Left kidney (tissue), 2 donors: Measurements from ENCODE around the gene MKKS. TPM values are rescaled to one million over a fixed set of nuclear protein-coding genes. Genes with fewer than 3 reads are reported as not detected.

ENCODE experiments used
- DNase-seq: peaks from one replicate; pipeline ENCODE4 v3.0.0-alpha.2; 2013
- polyA plus RNA-seq: library from polyadenylated mRNA; unstranded; fragments of 120-200 nt; gene quantifications from one replicate; pipeline ENCODE4 v1.2.1, GENCODE V29; 2013; ENCODE audit not compliant: insufficient read length

MKKS gene
- polyA plus RNA-seq, 1 donor = 37.7 TPM

DNA sequence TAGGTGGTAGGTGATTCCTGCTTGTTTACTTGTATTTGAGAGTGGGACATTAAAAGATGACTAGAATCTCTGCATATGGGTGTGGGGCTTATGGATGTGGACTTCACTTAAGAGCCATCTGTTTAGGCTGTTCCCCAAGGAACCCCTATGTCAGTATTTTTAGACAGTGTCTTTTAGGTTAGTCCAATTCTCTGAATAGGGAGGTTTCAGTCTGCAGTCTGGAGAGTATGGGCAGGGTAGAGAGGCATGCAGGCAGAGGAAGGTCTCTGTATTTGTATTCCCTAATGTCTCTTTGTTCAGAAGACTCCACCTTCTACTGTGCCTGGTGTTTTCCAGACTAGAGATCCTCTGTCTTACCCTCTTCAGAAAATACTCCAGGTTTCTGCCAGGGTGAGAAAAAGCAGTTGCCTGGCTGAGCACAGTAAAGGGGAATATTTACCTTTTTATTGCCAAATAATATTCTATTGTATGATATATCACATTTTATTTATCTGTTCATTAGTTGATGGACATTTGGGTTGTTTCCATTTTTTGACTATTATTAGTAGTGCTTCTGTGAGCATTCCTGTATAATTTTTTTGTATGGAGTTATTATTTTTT lies 20.2 kb upstream of the MKKS start:
- DNase-seq = no peak

DNA sequence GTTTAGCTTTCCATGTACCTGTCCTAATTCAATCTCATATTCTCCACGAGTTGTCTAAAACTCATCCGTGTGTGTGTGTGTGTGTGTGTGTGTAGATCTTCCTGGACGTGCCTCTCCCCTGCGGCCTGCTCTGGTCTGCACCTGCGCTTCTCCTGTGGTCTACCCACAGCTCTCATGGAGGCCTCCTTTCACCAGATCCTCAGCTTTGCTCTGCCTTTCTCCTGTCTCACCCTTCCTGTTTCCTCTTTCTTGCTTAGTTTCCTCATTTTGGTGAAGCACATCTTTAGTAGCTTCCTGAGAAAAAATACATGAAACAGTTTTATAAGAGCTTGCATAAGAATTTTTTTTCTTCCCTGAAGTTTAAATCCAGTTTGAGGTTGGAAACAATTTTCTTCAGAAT lies 19.2 kb upstream of the MKKS start:
- no peak for DNase-seq

DNA sequence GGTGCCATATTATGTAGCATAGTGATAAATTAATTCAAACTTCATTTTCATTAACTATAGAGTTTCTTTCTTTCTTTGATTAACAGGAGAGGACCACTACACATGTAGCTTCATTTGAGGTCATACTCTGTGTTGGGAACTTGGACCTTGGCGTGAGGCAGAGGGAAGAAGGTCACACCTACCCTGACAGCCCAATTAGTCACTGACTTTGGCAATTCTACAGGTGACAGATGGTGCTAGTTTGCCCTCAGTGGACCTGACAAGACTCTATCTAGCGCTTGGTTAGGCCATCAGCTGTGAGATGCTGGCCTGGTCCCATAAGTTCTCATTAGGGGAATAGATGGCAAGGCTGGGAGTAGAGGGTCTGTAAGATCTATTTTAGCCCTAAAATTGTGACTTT lies 15.2 kb upstream of the MKKS start:
- DNase-seq = no peak

DNA sequence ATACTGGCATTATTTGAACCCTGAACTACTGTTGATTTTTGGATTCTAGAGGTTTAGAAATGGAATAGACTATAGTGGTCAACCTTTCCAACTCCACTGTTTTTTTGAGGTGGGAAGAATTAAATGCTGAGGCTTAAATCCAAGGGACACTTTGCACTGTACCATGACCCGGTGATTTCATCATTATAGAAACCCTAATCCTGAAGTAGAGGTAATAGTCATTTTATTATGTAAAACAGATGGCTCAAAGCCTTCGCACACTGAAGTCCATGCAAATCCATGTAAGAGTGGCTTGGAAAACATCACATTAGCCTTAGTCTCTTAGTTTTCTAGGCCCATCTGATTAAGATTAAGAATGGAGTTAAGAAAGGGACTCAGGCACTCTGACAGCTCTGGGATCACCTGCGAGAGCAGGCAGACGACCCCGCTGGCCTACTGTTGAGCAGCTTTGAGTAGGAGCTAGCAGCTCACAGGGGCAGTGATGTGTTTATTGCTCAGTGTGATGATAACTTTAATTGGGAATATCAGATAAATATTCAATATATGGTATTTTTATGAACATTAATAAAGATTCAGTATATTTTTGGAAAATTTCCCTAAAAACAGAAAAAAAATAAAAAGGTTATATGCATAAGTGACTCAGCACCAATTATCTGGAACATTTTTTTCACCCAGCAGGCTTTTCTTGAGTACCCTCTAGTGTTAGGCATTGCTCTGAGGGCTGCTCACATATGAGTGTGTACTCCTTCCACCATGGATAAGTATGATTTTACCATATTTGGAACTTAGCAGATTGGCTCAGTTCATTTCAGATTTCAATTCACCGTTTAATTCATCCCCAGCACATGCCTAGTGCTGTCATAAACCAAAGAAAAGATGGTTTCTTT lies 14.5 kb upstream of the MKKS start:
- DNase-seq = no peak

DNA sequence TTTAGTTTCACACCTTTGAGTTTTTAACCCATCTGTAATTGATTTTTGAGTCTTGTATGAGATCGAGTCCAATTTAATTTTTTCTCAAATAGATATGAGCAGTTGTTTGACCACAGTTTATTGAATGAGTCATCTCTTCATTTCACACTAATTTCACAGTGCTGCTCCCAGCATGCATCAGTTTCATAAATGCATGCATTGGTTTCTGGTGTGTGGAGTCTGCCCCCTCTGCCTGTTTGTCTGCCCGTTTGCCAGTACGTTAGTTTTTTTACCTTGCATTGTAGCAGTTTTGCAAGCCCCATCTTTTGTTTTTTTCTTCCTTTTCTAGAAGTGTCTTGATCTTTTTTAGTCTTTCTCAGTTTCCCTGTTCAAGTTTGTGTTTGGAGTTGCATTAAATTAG lies 13.0 kb upstream of the MKKS start:
- DNase-seq = no peak

DNA sequence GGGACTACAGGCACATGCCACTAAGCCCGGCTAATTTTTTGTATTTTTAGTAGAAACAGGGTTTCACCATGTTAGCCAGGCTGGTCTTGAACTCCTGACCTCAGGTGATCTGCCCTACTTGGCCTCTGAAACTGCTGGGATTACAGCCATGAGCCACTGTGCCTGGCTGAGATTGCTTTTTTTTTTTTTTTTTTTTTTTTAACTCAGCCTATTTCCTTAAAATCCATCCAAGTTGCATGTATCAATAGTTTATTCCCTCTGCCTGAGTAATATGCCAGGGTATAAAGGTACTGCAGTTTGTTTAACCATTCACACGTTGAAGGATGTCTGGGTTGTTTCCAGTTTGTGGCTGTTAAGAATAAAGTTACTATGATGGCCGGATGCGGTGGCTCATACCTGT lies 11.7 kb upstream of the MKKS start:
- no peak for DNase-seq

DNA sequence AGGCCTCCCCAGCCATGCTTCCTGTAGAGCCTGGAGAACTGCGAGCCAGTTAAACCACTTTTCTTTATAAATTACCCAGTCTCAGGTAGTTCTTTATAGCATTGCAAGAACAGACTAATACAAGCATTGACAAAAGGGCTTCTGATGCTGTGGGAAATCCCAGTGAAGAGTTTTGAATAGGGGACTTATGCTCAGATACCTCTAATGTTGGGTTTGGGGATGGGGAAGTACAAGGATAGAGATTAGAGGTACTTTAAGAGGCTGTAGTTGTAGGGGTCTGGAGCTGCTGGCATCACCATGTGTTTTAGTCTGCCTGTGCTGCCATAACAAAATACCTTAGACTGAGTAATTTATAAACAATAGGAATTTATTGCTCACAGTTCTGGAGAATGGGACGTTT lies 9.9 kb upstream of the MKKS start:
- no peak for DNase-seq

DNA sequence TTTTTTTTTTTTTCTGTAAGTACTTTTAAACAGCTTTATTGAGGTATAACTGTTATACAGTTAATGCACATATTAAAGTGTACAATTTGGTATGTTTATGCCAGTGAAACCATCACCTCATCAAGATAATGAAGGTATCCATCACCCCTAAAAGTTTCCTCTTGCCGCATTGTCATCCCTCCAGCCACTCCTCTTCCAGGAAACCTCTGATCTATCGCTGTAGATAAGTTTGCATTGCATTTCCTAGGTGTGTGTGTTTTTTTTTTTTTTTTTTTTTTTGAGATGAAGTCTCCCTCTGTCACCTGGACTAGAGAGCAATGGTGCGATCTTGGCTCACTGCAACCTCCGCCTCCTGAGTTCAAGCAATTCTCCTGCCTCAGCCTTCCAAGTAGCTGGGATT lies 4.2 kb upstream of the MKKS start:
- DNase-seq = no peak

DNA sequence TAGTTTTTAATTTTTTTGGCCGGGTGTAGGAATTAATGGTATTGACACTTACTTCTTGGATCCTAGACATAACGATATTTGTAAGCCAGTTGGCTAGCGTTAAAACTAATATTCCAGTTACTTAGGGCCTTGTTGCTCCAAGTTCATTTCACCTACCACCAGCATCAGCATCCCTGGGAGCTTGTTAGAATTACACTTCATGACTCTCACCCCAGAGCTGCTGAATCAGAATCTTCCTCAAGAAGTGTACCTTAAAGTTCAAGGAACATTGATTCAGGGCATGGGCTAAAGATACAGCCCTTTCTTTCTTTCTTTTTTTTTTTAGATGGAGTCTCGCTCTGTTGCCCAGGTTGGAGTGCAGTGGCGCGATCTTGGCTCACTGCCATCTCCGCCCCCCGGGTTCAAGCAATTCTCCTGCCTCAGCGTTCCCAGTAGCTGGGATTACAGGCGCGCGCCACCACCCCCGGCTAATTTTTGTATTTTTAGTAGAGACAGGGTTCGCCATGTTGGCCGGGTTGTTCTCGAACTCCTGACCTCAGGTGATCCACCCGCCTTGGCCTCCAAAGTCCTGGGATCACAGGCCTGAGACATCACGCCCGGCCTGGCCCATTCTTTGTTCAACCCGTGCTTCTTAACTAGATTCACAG lies 2.2 kb upstream of the MKKS start:
- DNase-seq = no peak

DNA sequence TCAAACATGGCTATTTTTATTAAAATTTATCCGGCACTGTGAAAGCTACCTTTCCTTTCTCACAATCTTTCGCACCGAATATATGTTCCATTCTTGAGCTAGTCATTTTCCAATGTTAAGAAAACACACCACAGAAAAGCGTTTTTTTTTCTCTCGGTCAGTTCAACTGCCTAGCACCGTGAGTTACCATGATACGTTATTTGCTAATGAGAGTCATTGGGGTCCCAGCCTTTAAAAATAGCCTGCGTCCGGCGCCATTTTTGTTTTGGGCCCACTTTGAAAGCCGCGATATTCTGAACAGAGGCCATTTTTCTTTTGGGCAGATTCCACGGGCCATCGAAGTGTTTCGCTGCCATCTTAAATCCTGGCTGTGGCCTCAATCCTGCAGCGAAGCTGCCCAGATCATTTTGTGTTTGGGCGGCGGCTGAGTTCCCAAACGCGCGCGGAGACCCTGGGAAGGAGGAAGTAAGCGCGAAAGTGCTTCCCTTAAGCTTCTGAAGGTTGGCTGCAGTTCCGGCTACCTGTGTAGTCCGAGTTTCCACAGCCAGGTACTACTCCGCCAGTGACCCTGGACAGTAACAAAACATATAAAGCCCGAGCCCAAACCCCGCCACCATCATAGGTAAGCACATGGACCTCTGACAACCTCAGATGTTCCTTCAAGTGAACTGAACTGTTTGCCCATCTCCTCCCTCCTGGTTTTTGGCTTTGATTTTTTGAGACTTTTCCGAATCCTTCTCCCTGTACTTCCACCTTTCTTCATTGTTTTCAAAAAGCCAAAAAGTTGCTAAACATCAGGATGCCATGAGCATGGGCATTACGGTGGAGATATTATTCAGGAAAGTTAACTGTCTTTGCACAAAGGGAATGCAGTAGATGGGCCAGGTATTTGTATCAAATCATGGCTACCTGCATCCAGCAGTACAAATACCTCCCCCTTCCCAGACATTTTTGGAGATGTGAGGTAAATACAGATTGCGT lies 1.1 kb upstream of the MKKS start, which contains the start of gene SLX4IP:
TSS of gene SLX4IP (plus strand) at position 474 of the 981 bp plus-strand sequence. CDS start 22,900 bp downstream, outside the sequence.
- peak; percentile 98 for DNase-seq

DNA sequence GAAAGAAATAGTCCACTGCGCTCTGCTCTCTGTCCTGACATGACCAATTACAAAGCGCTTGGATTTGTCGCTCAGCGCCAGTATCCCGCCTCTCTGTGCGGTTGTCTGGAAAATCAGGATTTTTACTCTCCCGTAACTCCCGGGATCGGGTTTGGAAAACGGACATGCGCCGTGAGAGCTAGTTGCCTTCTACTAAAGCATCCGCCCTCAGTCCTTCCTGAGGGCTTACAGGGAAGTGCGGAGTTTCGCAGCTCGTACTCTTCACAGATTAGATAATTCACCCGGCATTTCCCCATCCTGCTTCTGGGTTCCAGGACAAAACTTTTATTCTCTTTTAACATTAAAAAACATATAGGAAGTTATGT lies 427 bp upstream of the MKKS start:
- peak; percentile 99 for DNase-seq

DNA sequence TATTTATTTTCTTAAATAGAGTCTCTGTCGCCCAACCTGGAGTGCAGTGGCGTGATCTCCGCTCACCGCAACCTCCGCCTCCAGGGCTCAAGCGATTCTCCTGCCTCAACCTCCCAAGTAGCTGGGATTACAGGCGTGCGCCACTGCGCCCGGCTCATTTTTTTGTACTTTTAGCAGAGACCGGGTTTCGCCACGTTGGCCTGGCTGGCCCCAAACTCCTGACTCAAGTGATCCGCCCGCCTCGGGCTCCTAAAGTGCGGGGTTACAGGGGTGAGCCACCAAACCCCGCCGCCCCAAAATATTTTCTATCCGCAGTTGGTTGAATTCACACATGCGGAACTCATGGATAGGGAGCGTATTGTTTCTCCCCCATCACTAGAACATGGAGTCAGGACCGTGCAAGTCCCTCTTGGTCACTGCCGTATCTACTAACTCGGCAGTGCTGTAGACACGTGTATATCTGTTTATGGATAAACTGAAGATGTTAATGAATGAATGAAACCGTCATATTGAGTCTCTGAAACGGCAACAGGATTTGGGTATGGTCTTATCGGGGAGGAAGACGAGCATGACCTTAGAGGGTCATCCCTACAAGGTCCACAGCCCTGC lies 904 bp downstream of the MKKS start:
- DNase-seq = peak; percentile 7

DNA sequence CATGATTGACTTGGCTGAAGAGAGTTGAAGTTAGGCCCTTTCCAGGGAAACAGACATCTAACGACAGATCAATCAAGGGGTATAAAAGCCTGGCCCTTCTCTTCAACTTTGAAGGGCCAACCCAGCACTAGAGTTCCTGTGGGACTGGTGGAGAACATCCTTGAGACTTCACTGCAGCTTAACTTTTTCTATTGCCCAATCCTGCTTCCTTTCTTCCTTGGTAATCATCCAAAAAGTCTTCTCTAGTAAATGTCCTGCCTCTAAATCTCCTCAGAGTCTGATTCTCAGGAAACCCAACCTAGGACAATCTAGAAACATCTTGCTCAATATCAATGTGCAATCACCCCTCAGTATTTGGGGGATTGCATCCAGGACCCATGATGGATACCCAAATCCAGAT lies 1.9 kb downstream of the MKKS start:
- DNase-seq = no peak

DNA sequence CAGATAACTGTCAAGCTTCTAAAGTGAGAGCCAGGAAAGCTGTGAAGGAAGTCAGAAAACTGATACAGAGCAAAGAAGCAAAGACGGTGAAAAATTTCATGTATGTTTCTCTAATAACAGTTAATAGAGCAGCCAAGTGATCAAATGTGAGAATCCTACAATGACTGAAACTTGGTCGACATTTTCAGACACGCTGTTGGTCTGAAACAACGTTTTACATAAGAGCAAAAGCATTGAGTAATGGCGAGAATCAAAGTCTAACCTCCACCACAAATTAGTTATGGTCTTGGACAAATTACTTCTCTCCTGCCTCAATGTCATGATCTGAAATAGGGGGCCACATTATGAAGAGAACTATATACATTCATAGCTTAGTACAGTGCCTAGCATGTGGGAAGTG lies 3.3 kb downstream of the MKKS start:
- no peak for DNase-seq

DNA sequence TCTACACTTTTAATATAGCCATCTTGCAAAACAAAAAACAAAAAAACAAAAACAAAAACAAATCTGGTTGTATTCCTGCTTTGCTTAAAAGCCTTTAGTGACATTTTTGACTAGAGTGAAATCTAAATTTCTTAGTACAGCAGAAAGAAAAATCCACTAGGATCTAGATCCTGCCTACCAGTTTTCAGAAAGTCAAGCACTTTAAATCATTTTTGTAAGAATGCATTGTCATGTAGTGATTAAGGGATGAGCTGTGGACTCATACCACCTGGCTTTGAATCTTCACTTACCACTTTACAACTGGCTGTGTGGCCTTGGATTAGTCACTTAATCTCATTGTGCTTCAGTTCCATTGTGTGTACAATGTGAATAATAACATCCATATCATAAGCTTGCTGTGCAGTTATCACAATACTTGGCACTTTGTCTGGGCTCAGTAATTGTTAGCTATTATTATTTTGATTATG lies 4.0 kb downstream of the MKKS start:
- no peak for DNase-seq

DNA sequence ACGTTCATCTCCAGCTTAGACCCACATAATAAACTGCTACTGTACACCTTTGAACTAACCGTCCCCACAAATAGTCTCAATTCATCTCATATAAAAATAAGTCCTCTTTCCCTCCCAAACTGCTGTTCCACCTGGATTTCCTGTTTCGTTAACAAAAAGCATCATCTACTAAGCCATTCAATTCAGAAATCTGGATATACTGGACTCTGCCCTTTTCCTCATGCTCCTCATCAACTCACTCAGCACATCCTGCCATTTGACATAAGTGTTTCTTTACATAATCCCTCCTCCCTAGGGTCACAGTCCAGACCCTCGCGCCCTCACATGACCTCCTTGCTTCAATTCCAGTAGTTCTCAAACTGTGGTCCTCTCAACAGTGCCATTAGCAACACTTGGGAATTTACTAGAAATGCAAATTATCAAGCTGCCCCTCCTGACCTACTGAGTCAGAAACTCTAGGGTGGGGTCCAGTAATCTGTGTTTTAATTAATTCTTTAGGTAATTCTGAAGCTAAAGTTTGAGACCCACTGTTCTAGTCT lies 4.5 kb downstream of the MKKS start:
- DNase-seq = no peak

DNA sequence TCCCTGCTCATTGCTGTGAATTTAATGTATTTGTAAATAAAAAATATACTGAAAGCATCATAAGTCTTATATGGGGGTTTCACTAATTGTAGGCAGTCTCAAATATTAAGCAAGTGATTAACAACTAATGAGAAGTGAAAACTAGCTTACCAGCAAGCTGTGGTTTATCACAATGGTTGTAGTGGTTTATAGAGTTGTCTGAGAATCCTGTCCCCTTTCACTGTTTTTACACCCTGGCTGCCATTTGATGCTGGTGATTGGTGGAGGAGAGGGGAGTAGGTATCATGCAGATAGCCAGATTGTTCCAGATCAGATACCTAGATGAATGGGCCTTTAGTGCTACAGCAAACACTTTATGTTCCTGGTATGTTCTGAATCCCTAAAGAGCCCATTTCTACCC lies 6.0 kb downstream of the MKKS start:
- no peak for DNase-seq

DNA sequence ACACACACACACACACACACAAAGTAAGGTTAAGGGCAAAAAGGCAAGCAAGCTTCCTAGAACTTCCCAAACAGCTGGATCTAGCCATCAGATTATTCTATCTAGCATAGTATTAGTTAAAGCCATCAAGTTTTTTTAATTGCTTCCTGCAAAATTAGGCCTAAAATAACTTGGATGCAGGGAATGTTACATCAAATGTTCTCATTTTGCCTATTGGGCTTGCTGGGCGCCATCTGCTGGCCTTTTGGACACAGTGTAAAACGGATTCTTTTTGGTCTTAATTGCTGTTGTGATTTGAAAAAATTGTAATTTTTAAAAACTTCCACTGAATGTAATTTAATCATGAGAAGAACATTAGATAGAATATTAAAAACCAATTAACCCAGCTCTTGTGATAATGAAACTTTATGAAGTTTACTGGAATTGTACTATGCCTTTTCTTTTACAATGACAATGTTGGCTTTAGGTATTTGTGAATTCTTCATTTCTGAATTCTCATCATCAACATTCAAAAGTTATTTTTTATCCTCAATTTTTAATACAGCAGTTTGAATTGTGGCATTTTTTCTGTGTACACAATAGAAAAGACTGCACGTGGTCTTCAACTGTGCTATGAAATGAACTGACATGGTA lies 6.8 kb downstream of the MKKS start:
- peak; percentile 57 for DNase-seq

DNA sequence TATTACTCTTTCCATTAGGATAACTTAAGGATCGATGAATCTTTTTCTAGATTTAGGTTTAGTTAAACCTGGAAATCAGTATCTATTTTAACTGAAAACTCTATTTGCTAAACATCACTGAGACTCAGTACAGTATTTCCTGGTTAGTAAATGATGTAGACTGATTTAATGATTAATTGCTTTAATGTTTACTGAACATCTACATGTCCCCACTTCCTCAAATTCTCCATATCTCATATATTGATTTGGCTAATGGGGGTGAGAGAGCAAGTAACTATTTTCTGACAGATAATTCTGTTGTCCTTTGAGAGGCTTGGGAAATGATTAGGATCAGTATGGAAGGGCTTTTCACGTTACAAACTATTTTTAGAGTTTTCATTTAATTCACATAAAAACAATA lies 10.3 kb downstream of the MKKS start:
- DNase-seq = no peak

DNA sequence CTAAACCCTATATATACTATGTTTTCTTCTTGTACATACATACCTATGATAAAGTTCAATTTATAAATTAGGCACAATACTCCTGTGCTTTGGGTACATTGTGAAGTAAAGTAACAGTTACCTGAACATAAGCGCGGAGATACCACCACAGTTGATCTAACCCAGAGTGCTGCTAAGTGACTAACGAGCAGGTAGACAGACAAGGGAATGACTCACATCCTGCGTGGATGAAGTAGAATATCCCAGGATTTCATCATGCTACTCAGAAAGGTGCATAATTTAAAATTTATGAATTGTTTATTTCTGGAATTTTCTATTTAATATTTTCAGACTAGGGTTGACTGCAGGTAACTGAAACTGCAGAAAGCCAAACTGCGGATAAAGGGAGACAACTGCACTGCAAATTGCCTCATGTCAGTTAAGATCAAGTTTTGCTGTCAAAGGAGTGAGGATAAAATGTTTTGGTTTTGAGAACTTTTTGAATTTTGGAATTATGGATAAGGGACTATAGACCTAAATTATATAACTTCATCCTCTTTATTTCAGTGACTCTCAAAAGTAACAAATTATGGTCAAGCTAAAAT lies 14.4 kb downstream of the MKKS start:
- DNase-seq = no peak
